Natural killer cell (primary cell): ENCODE measurements around the gene SPOCK1. TPM values are rescaled to one million over a fixed set of nuclear protein-coding genes. Genes with fewer than 3 reads are reported as not detected.

Experiments
- ATAC-seq, 3 donors: fragments of 150-1000 bp in 2 of 3; fragments of 200-7000 bp in 1 of 3; cut with Tn5 transposase; 1 replicate in 1 of 3; 2 replicates in 2 of 3; pipeline ENCODE4 v1.10.0; 2021; ENCODE audit warnings: mild to moderate bottlenecking in 2 of 3, moderate library complexity in 2 of 3
- DNase-seq, 2 donors: peaks; one replicate each; pipeline versions ENCODE4 v3.0.0 to v3.0.0-alpha.2; 2013 to 2021; ENCODE audit warnings: mixed read lengths in 1 of 2
- H3K27ac ChIP-seq: one replicate; pipeline ENCODE4 v1.5.1; 2013; ENCODE audit warnings: mild to moderate bottlenecking, low read length
- H3K27me3 ChIP-seq: one replicate; pipeline ENCODE4 v1.6.1; 2013; ENCODE audit warnings: low read length; ENCODE audit not compliant: control insufficient read depth, insufficient read depth
- H3K36me3 ChIP-seq: one replicate; pipeline ENCODE4 v1.6.1; 2013; ENCODE audit warnings: low read length; ENCODE audit not compliant: control insufficient read depth, insufficient read depth
- H3K4me1 ChIP-seq: one replicate; pipeline ENCODE4 v1.6.1; 2013; ENCODE audit warnings: low read length; ENCODE audit not compliant: control insufficient read depth, insufficient read depth
- H3K4me3 ChIP-seq: one replicate; pipeline ENCODE4 v1.5.1; 2013; ENCODE audit warnings: low read length
- H3K9me3 ChIP-seq: one replicate; pipeline ENCODE4 v1.6.1; 2013; ENCODE audit warnings: low read length; ENCODE audit not compliant: control insufficient read depth, insufficient read depth
- H3K27ac Mint-ChIP-seq, 2 donors: one replicate each; pipeline ENCODE4 v1.8.0; 2022; ENCODE audit warnings: mild to moderate bottlenecking in 2 of 2, mixed read lengths in 2 of 2, moderate library complexity in 1 of 2
- H3K27me3 Mint-ChIP-seq, 2 donors: one replicate each; pipeline ENCODE4 v1.8.0; 2022; ENCODE audit warnings: low read depth in 2 of 2, mixed read lengths in 2 of 2
- H3K36me3 Mint-ChIP-seq: one replicate; pipeline ENCODE4 v1.8.0; 2022; ENCODE audit warnings: mixed read lengths
- H3K4me1 Mint-ChIP-seq, 2 donors: one replicate each; pipeline ENCODE4 v1.8.0; 2022; ENCODE audit warnings: mixed read lengths in 2 of 2
- H3K4me3 Mint-ChIP-seq: one replicate; pipeline ENCODE4 v1.8.0; 2022; ENCODE audit warnings: mild to moderate bottlenecking, moderate library complexity, mixed read lengths
- H3K9me3 Mint-ChIP-seq, 2 donors: one replicate each; pipeline ENCODE4 v1.8.0; 2022; ENCODE audit warnings: mixed read lengths in 2 of 2
- CTCF ChIP-seq: fragments of 200-600 bp; IDR thresholded peaks from one replicate; pipeline ENCODE4 v1.8.0; 2022; ENCODE audit warnings: antibody characterized with exemption
- WGBS: methylation state at CpG from one replicate; pipeline ENCODE4 v1.1.7; 2013; ENCODE audit warnings: missing lambda C conversion rate; ENCODE audit not compliant: insufficient coverage; 5-methylcytosine and 5-hydroxymethylcytosine counted together
- intact Hi-C: fragments of 100-400 bp; cut with micrococcal nuclease; formaldehyde crosslinking; loops from one replicate; pipeline ENCODE4 v1.14.2; 2022
- total RNA-seq, 4 donors: library from RNA; stranded (reverse); fragments of 120-200 nt in 1 of 4; gene quantifications; one replicate each; pipeline versions ENCODE4 v1.2.3 to v1.2.4, GENCODE V29; 2013 to 2022

SPOCK1 gene
- total RNA-seq, 3 donors from 2014 or later (not counting 1 experiment from before 2014, with no cell fraction given), result 0.09 to 1.6 (median 0.61) TPM

GRCh38 chr5:137360607-137361006 lies 138.5 kb downstream of the SPOCK1 start:
- H3K4me3 Mint-ChIP-seq, result no peak overlapping the region
- H3K27ac ChIP-seq, result no peak overlapping the region
- DNase-seq (no peak), ATAC-seq (no peak)
- TF ChIP-seq CTCF, result no peak
- H3K4me1 Mint-ChIP-seq, result no peaks in the 10 kb centered on the region
- H3K27me3 ChIP-seq, result no peaks in the 10 kb centered on the region
- no peak overlapping the region for H3K4me3 ChIP-seq
- H3K27ac Mint-ChIP-seq, result no peak overlapping the region
- intact Hi-C loops, result no loop called here
- H3K9me3 Mint-ChIP-seq, result no peaks in the 10 kb centered on the region
- H3K9me3 ChIP-seq, result no peaks in the 10 kb centered on the region
- H3K27me3 Mint-ChIP-seq, result peaks cover 0 to 25% of the 10 kb centered on the region in 2 donors
- no peaks in the 10 kb centered on the region for H3K4me1 ChIP-seq
- H3K36me3 Mint-ChIP-seq, result no peaks in the 10 kb centered on the region
- no peaks in the 10 kb centered on the region for H3K36me3 ChIP-seq

GRCh38 chr5:137359941-137360340 lies 139.2 kb downstream of the SPOCK1 start:
- H3K4me3 Mint-ChIP-seq, result no peak overlapping the region
- Histone ChIP-seq H3K9me3 (no peaks in the 10 kb centered on the region), H3K27me3 (no peaks in the 10 kb centered on the region), H3K4me3 (no peak overlapping the region), H3K27ac (no peak overlapping the region), H3K4me1 (no peaks in the 10 kb centered on the region), H3K36me3 (no peaks in the 10 kb centered on the region)
- H3K4me1 Mint-ChIP-seq, result no peaks in the 10 kb centered on the region
- intact Hi-C loops, result no loop called here
- ATAC-seq (no peak), DNase-seq (no peak)
- no peak overlapping the region for H3K27ac Mint-ChIP-seq
- H3K36me3 Mint-ChIP-seq, result no peaks in the 10 kb centered on the region
- no peaks in the 10 kb centered on the region for H3K9me3 Mint-ChIP-seq
- TF ChIP-seq CTCF, result no peak
- peaks cover 0 to 25% of the 10 kb centered on the region in 2 donors for H3K27me3 Mint-ChIP-seq

DNA sequence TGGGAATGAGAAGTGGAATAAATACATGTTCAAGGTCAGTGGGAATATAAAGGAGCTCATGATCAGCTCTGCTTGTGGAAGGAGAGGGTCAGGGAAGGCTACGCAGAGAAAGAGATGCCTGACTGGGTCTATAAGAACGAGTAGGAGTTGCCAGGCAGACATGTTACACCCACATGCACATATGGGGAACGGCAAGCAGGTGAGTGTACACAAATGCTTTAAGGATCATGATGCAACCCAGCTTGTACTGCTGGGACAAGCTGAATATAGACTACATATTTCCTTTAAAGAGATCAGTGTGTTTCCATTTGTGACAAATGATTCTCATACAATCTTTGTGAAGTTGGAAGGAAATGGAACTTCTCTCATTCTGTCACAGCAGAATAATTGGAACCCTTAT lies 141.7 kb downstream of the SPOCK1 start:
- H3K4me1 ChIP-seq, result no peaks in the 10 kb centered on the region
- no peak overlapping the region for H3K4me3 ChIP-seq
- intact Hi-C loops, result no loop called here
- TF ChIP-seq CTCF, result no peak
- WGBS, result 89% methylated on average over 3 of the region's 3 CpGs
- H3K4me3 Mint-ChIP-seq, result no peak overlapping the region
- peaks cover 0 to 25% of the 10 kb centered on the region in 2 donors for H3K27me3 Mint-ChIP-seq
- no peak overlapping the region for H3K27ac ChIP-seq
- no peaks in the 10 kb centered on the region for H3K9me3 ChIP-seq
- no peak overlapping the region for H3K27ac Mint-ChIP-seq
- no peaks in the 10 kb centered on the region for H3K36me3 Mint-ChIP-seq
- H3K27me3 ChIP-seq, result no peaks in the 10 kb centered on the region
- H3K36me3 ChIP-seq, result no peaks in the 10 kb centered on the region
- no peaks in the 10 kb centered on the region for H3K4me1 Mint-ChIP-seq
- ATAC-seq (no peak), DNase-seq (no peak)
- no peaks in the 10 kb centered on the region for H3K9me3 Mint-ChIP-seq

GRCh38 chr5:137356127-137356526 lies 143.0 kb downstream of the SPOCK1 start:
- no peaks in the 10 kb centered on the region for H3K36me3 ChIP-seq
- H3K9me3 ChIP-seq, result no peaks in the 10 kb centered on the region
- Mint-ChIP-seq H3K27ac (no peak overlapping the region), H3K36me3 (no peaks in the 10 kb centered on the region), H3K27me3 (peaks cover 0 to 17% of the 10 kb centered on the region in 2 donors), H3K9me3 (no peaks in the 10 kb centered on the region), H3K4me1 (no peaks in the 10 kb centered on the region), H3K4me3 (no peak overlapping the region)
- no peaks in the 10 kb centered on the region for H3K4me1 ChIP-seq
- DNase-seq, result no peak
- no peak overlapping the region for H3K4me3 ChIP-seq
- no peak for ATAC-seq
- intact Hi-C loops, result no loop called here
- H3K27ac ChIP-seq, result no peak overlapping the region
- WGBS, result 85% methylated on average over 3 of the region's 4 CpGs
- no peak for TF ChIP-seq CTCF
- H3K27me3 ChIP-seq, result no peaks in the 10 kb centered on the region
